GM12878 (cell line): ENCODE results near the gene DNAJC18. TPM values are rescaled to one million over a fixed set of nuclear protein-coding genes. Genes with fewer than 3 reads are reported as not detected.

Experiments
- ATAC-seq: fragments of 200-7000 bp; cut with Tn5 transposase; 3 replicates; pipeline ENCODE4 v1.9.1; 2020; ENCODE audit warnings: mild to moderate bottlenecking, moderate library complexity
- BruUV-seq: library from RNA; stranded (reverse); fragments of 400-500 nt; replicated peaks from 2 replicates; lab custom pipeline; 2021; lab: Mats Ljungman, UMichigan
- CTCF ChIA-PET: fragments of 300-600 bp; sonication (Branson Sonifier 250); formaldehyde crosslinking; extraction: SDS; loops from one replicate; lab custom pipeline; 2021; ENCODE audit warnings: inconsistent platforms; lab: Yijun Ruan, JAX
- POLR2A ChIA-PET: fragments of 350-600 bp; formaldehyde crosslinking; extraction: SDS; loops from one replicate; lab custom pipeline; 2021; ENCODE audit warnings: inconsistent platforms; lab: Charles Lee
- RAD21 ChIA-PET: fragments of 300-600 bp; sonication (Branson Sonifier 250); formaldehyde crosslinking; loops from one replicate; lab custom pipeline; 2023; ENCODE audit warnings: antibody characterized with exemption; ENCODE audit not compliant: unreplicated experiment; lab: Charles Lee
- SMC1A ChIA-PET: fragments of 300-600 bp; sonication (Branson Sonifier 250); formaldehyde crosslinking; loops from one replicate; lab custom pipeline; 2023; ENCODE audit not compliant: unreplicated experiment, uncharacterized antibody; lab: Charles Lee
- DNase-seq: peaks from one replicate; pipeline ENCODE4 v3.0.0-alpha.2; 2011; ENCODE audit warnings: low read depth, low spot score
- FAIRE-seq: peaks from 3 replicates; lab custom pipeline; 2011; peaks lifted over from hg19 to GRCh38; lab: Jason Lieb, UNC
- H2AFZ ChIP-seq: 2 replicates; pipeline ENCODE4 v1.6.0; 2011; ENCODE audit warnings: low read depth, low read length, control low read depth; ENCODE audit not compliant: control insufficient read depth
- H3K27ac ChIP-seq: 2 replicates; pipeline ENCODE4 v1.5.1; 2011; ENCODE audit warnings: control low read depth; ENCODE audit not compliant: control insufficient read depth, insufficient read depth
- H3K27me3 ChIP-seq, 2 experiments: replicated peaks in 1 of 2; 2 replicates each; pipeline versions ENCODE4 v1.6.0 to v1.6.1; 2011; ENCODE audit warnings: low read length in 1 of 2; ENCODE audit not compliant: control insufficient read depth in 2 of 2, insufficient read depth in 2 of 2
- H3K36me3 ChIP-seq, 2 experiments: 2 replicates each; pipeline ENCODE4 v1.5.1; 2011; ENCODE audit warnings: low read length in 1 of 2; ENCODE audit not compliant: control insufficient read depth in 2 of 2, insufficient read depth in 2 of 2
- H3K4me1 ChIP-seq: 2 replicates; pipeline ENCODE4 v1.6.1; 2011; ENCODE audit warnings: mild to moderate bottlenecking, low read length, moderate library complexity, mixed read lengths; ENCODE audit not compliant: control insufficient read depth, insufficient read depth
- H3K4me2 ChIP-seq: 2 replicates; pipeline ENCODE4 v1.6.0; 2011; ENCODE audit warnings: control low read depth; ENCODE audit not compliant: control insufficient read depth, insufficient read depth
- H3K4me3 ChIP-seq: fragments of 200-600 bp; sonication (generic); 2 replicates; pipeline ENCODE4 v1.5.1; 2016
- H3K79me2 ChIP-seq: 2 replicates; pipeline ENCODE4 v1.6.0; 2011; ENCODE audit warnings: low read length; ENCODE audit not compliant: control insufficient read depth, insufficient read depth
- H3K9ac ChIP-seq: 2 replicates; pipeline ENCODE4 v1.8.0; 2011; ENCODE audit warnings: low read length, control low read depth, mixed read lengths; ENCODE audit not compliant: control insufficient read depth, insufficient read depth
- H3K9me3 ChIP-seq: replicated peaks from 3 replicates; pipeline ENCODE4 v1.5.1; 2011; ENCODE audit warnings: mild to moderate bottlenecking, low read length; ENCODE audit not compliant: control insufficient read depth, insufficient read depth
- H4K20me1 ChIP-seq: 2 replicates; pipeline ENCODE4 v1.6.0; 2011; ENCODE audit not compliant: control insufficient read depth, insufficient read depth
- MYB ChIP-seq: fragments of 150-350 bp; IDR thresholded peaks from 2 replicates; pipeline ENCODE4 v1.6.1; 2014; ENCODE audit warnings: mild to moderate bottlenecking, low read depth, low read length, borderline replicate concordance
- NFIC ChIP-seq: IDR thresholded peaks from 2 replicates; pipeline ENCODE4 v1.6.1; 2012; ENCODE audit warnings: low read depth, mild to moderate bottlenecking, inconsistent platforms, low read length, moderate library complexity
- POLR2A ChIP-seq: IDR thresholded peaks from 2 replicates; pipeline ENCODE4 v1.6.1; 2011; ENCODE audit warnings: low read depth, mild to moderate bottlenecking, low read length
- TAF1 ChIP-seq: IDR thresholded peaks from 2 replicates; pipeline ENCODE4 v1.6.1; 2011; ENCODE audit warnings: mild to moderate bottlenecking, low read depth, low read length, borderline replicate concordance
- TCF3 ChIP-seq: IDR thresholded peaks from 2 replicates; pipeline ENCODE4 v1.6.1; 2012; ENCODE audit warnings: low read depth, mild to moderate bottlenecking, low read length, borderline replicate concordance; ENCODE audit not compliant: insufficient read depth
- ZNF622 ChIP-seq: fragments of 450-650 bp; IDR thresholded peaks from 2 replicates; pipeline ENCODE4 v1.6.1; 2017; ENCODE audit warnings: mild to moderate bottlenecking, inconsistent platforms
- WGBS: methylation state at CpG from one replicate; pipeline ENCODE4 v1.1.6; 2016; ENCODE audit warnings: low lambda C conversion rate; ENCODE audit not compliant: insufficient replicate concordance, insufficient coverage; ENCODE audit errors: missing lambda C conversion rate; 5-methylcytosine and 5-hydroxymethylcytosine counted together
- in situ Hi-C: fragments of 300-500 bp; cut with MboI; formaldehyde crosslinking; loops from 9 replicates; pipeline ENCODE4 v1.14.3; 2018; ENCODE audit warnings: mixed read lengths
- intact Hi-C: fragments of 100-400 bp; cut with micrococcal nuclease; formaldehyde crosslinking; loops from one replicate; pipeline ENCODE4 v1.14.2; 2022; ENCODE audit not compliant: unreplicated experiment
- polyA plus RNA-seq, 11 experiments: library from polyadenylated mRNA; depleted of rRNA in 4 of 11; unstranded in 6 of 11; stranded (reverse) in 5 of 11; fragments of >200 nt; fragmentation: Nextera tagmentation in 4 of 11; fragmentation: Illumina TruSeq in 1 of 11; extraction: Ambion mirVana in 4 of 11; extraction: Trizol in 1 of 11; gene quantifications; 1 replicate in 1 of 11; 2 replicates in 10 of 11; pipeline versions ENCODE4 v1.2.1 to v1.2.3, GENCODE V29; 2011 to 2016; ENCODE audit warnings: inconsistent platforms in 2 of 11, missing spikeins in 2 of 11, low read depth in 1 of 11
- total RNA-seq, 4 experiments: library from RNA; depleted of rRNA in 3 of 4; stranded (reverse); fragments of >200 nt in 3 of 4; fragmentation: Illumina TruSeq in 1 of 4; extraction: Trizol in 1 of 4; gene quantifications; 2 replicates each; pipeline versions ENCODE4 v1.2.1 to v1.2.3, GENCODE V29; 2013 to 2021
- TF ChIP-seq, protein P1 (sequence below): fragments of 150-350 bp; IDR thresholded peaks from 2 replicates; pipeline ENCODE4 v1.6.1; 2016; ENCODE audit warnings: low read depth, low read length

DNAJC18 gene
- total and polyA plus RNA-seq, 10 of the 15 experiments (the other 5 are each of a cell fraction or from before 2014, with no cell fraction given), result 6.4 to 26.7 (median 17.7) TPM

DNA sequence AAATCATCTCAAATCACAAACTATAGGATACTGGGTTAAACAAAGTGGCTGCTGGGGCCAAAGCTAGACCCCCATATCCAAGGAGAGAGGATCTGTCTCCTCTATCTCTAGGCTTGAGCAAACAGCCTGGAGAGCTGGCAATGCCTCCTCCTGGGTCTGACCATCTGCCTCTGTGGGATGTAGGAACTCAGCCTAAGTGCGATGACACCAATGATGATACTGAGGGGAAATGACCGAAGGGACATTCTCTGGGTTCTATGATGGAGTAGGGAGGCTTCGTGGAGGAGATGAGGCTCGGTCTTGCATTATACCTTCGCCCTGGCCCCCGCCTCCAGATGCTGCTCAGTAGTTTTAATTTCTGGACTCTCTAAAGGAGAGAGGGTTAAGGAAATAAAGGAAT lies 26.2 kb downstream of the DNAJC18 start:
- RAD21 ChIA-PET, result no interaction called here
- POLR2A ChIA-PET, result interaction anchor here (1.2 kb wide), 3 partner anchors 9 to 25 kb away, joined by 3 to 4 read pairs (median 4); no protein-coding TSS in a partner anchor
- H3K4me3 ChIP-seq, result no peak overlapping the region
- no peak for TF ChIP-seq POLR2A
- TF ChIP-seq, protein P1, sequence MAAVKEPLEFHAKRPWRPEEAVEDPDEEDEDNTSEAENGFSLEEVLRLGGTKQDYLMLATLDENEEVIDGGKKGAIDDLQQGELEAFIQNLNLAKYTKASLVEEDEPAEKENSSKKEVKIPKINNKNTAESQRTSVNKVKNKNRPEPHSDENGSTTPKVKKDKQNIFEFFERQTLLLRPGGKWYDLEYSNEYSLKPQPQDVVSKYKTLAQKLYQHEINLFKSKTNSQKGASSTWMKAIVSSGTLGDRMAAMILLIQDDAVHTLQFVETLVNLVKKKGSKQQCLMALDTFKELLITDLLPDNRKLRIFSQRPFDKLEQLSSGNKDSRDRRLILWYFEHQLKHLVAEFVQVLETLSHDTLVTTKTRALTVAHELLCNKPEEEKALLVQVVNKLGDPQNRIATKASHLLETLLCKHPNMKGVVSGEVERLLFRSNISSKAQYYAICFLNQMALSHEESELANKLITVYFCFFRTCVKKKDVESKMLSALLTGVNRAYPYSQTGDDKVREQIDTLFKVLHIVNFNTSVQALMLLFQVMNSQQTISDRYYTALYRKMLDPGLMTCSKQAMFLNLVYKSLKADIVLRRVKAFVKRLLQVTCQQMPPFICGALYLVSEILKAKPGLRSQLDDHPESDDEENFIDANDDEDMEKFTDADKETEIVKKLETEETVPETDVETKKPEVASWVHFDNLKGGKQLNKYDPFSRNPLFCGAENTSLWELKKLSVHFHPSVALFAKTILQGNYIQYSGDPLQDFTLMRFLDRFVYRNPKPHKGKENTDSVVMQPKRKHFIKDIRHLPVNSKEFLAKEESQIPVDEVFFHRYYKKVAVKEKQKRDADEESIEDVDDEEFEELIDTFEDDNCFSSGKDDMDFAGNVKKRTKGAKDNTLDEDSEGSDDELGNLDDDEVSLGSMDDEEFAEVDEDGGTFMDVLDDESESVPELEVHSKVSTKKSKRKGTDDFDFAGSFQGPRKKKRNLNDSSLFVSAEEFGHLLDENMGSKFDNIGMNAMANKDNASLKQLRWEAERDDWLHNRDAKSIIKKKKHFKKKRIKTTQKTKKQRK, result no peak
- no peak for TF ChIP-seq MYB
- TF ChIP-seq ZNF622, result no peak
- no peak for TF ChIP-seq NFIC
- no peak for TF ChIP-seq TAF1
- TF ChIP-seq TCF3, result no peak
- ATAC-seq, result no peak
- H4K20me1 ChIP-seq, result no peaks in the 10 kb centered on the region
- CTCF ChIA-PET, result interaction anchor here (1.2 to 3.8 kb wide), 2 partner anchors 9 to 100 kb away, joined by 5 to 24 read pairs; no protein-coding TSS in a partner anchor
- WGBS, result 88% methylated on average over 6 of the region's 6 CpGs
- H3K9ac ChIP-seq, result no peak overlapping the region
- H3K36me3 ChIP-seq, result no peaks in the 10 kb centered on the region
- H3K27me3 ChIP-seq, result no peaks in the 10 kb centered on the region
- in situ Hi-C loops (no loop called here), intact Hi-C loops (no loop called here)
- SMC1A ChIA-PET, result interaction anchor here (1.1 to 2.2 kb wide), 4 partner anchors 10 to 104 kb away, joined by 3 to 19 read pairs (median 6); no protein-coding TSS in a partner anchor
- no peaks in the 10 kb centered on the region for H3K9me3 ChIP-seq
- peaks cover 21% of the 10 kb centered on the region for H3K4me1 ChIP-seq
- no peak overlapping the region for H3K27ac ChIP-seq
- DNase-seq, result no peak
- no peak overlapping the region for H2AFZ ChIP-seq
- no peak for FAIRE-seq
- no peak overlapping the region for H3K4me2 ChIP-seq
- H3K79me2 ChIP-seq, result no peaks in the 10 kb centered on the region
- BruUV-seq, result no TSS peak
